B cell (primary cell): Measurements from ENCODE around the gene TMEM120B. TPM values are rescaled to one million over a fixed set of nuclear protein-coding genes. Genes with fewer than 3 reads are reported as not detected.
A peak's percentile ranks its signal among the peaks of the same experiment; 100 is the strongest.

ENCODE experiments used
- ATAC-seq: fragments of 200-7000 bp; cut with Tn5 transposase; one replicate; pipeline ENCODE4 v1.10.0; 2021; ENCODE audit warnings: low read depth, mild to moderate bottlenecking, moderate number of reproducible peaks, moderate library complexity
- CTCF ChIA-PET: fragments of 350-600 bp; sonication (Branson Sonifier 250); formaldehyde crosslinking; loops from one replicate; lab custom pipeline; 2021; ENCODE audit warnings: antibody characterized with exemption, inconsistent platforms; lab: Charles Lee
- POLR2A ChIA-PET: fragments of 350-600 bp; sonication (Branson Sonifier 250); formaldehyde crosslinking; loops from one replicate; lab custom pipeline; 2021; ENCODE audit warnings: antibody characterized with exemption; lab: Charles Lee
- DNase-seq: peaks from one replicate; pipeline ENCODE4 v3.0.0; 2013
- H2AFZ ChIP-seq: 2 replicates; pipeline ENCODE4 v1.6.1; 2012; ENCODE audit warnings: mild to moderate bottlenecking, low read depth, low read length; ENCODE audit not compliant: insufficient read depth, poor library complexity, severe bottlenecking
- H3K27ac ChIP-seq, 2 donors: 1 replicate in 1 of 2; 2 replicates in 1 of 2; pipeline ENCODE4 v1.5.1; 2012 to 2013; ENCODE audit warnings: low read length in 2 of 2, mild to moderate bottlenecking in 2 of 2, moderate library complexity in 1 of 2
- H3K27me3 ChIP-seq, 4 experiments: fragments of 200-600 bp in 1 of 4; sonication (generic) in 1 of 4; replicated peaks in 1 of 4; 1 replicate in 2 of 4; 2 replicates in 2 of 4; pipeline versions ENCODE4 v1.6.1 to v1.7.0; 2013 to 2016; ENCODE audit warnings: low read length in 3 of 4, mild to moderate bottlenecking in 2 of 4, mixed read lengths in 1 of 4, moderate library complexity in 1 of 4; ENCODE audit not compliant: insufficient read depth in 4 of 4, control insufficient read depth in 3 of 4; ENCODE audit errors: control extremely low read depth in 1 of 4
- H3K36me3 ChIP-seq, 2 experiments: replicated peaks in 1 of 2; 1 replicate in 1 of 2; 2 replicates in 1 of 2; pipeline versions ENCODE4 v1.6.1 to v1.7.1; 2013; ENCODE audit warnings: low read length in 1 of 2; ENCODE audit not compliant: insufficient read depth in 2 of 2, control insufficient read depth in 1 of 2; ENCODE audit errors: control extremely low read depth in 1 of 2, extremely low read depth in 1 of 2
- H3K4me1 ChIP-seq, 2 donors: fragments of 200-600 bp in 1 of 2; sonication (generic) in 1 of 2; 1 replicate in 1 of 2; 2 replicates in 1 of 2; pipeline versions ENCODE4 v1.5.1 to v1.6.1; 2013 to 2017; ENCODE audit warnings: low read length in 2 of 2; ENCODE audit not compliant: control insufficient read depth in 2 of 2, insufficient read depth in 2 of 2
- H3K4me2 ChIP-seq: replicated peaks from 2 replicates; pipeline ENCODE3; 2012; ENCODE audit warnings: mild to moderate bottlenecking, low read depth, low read length; ENCODE audit not compliant: poor library complexity, severe bottlenecking
- H3K4me3 ChIP-seq, 5 experiments: fragments of 200-600 bp in 1 of 5; sonication (generic) in 1 of 5; 1 replicate in 3 of 5; 2 replicates in 2 of 5; pipeline versions ENCODE4 v1.5.1 to v1.7.0; 2011 to 2016; ENCODE audit warnings: low read length in 4 of 5, mild to moderate bottlenecking in 4 of 5, low read depth in 2 of 5, control low read depth in 1 of 5, moderate library complexity in 1 of 5; ENCODE audit not compliant: insufficient read depth in 1 of 5; ENCODE audit errors: control extremely low read depth in 1 of 5, extremely low read depth in 1 of 5
- H3K79me2 ChIP-seq: fragments of 200-600 bp; sonication (generic); one replicate; pipeline ENCODE4 v1.6.0; 2016; ENCODE audit warnings: low read length; ENCODE audit not compliant: control insufficient read depth, insufficient read depth
- H3K9ac ChIP-seq: fragments of 200-600 bp; sonication (generic); 2 replicates; pipeline ENCODE4 v1.6.1; 2017; ENCODE audit warnings: mild to moderate bottlenecking, low read length, moderate library complexity
- H3K9me3 ChIP-seq, 3 donors: one replicate each; pipeline versions ENCODE4 v1.6.1 to v1.7.1; 2013; ENCODE audit warnings: low read length in 2 of 3; ENCODE audit not compliant: control insufficient read depth in 2 of 3, insufficient read depth in 1 of 3; ENCODE audit errors: control extremely low read depth in 1 of 3
- H4K20me1 ChIP-seq: 2 replicates; pipeline ENCODE4 v1.6.0; 2012; ENCODE audit warnings: mild to moderate bottlenecking, low read length; ENCODE audit not compliant: insufficient read depth, control insufficient read depth, poor library complexity, severe bottlenecking
- H3K27ac Mint-ChIP-seq: one replicate; pipeline ENCODE4 v1.8.0; 2021; ENCODE audit warnings: mixed read lengths
- H3K27me3 Mint-ChIP-seq: one replicate; pipeline ENCODE4 v1.8.0; 2021; ENCODE audit warnings: mixed read lengths
- H3K4me1 Mint-ChIP-seq: one replicate; pipeline ENCODE4 v1.8.0; 2021; ENCODE audit warnings: mixed read lengths
- H3K4me3 Mint-ChIP-seq: one replicate; pipeline ENCODE4 v1.8.0; 2021; ENCODE audit warnings: mixed read lengths
- H3K9me3 Mint-ChIP-seq: one replicate; pipeline ENCODE4 v1.8.0; 2022; ENCODE audit warnings: mixed read lengths; ENCODE audit not compliant: insufficient read depth
- EZH2 ChIP-seq: IDR thresholded peaks from 2 replicates; pipeline ENCODE4 v1.6.1; 2012; ENCODE audit warnings: borderline replicate concordance, low read depth, mild to moderate bottlenecking, moderate library complexity, low read length; ENCODE audit not compliant: insufficient read depth, poor library complexity, severe bottlenecking
- WGBS: methylation state at CpG from one replicate; pipeline ENCODE4 v1.1.5; 2013; ENCODE audit warnings: missing lambda C conversion rate; ENCODE audit not compliant: insufficient coverage; 5-methylcytosine and 5-hydroxymethylcytosine counted together
- intact Hi-C: fragments of 100-400 bp; cut with micrococcal nuclease; formaldehyde crosslinking; loops from one replicate; pipeline ENCODE4 v1.10.0; 2022
- polyA plus RNA-seq: library from polyadenylated mRNA; depleted of rRNA; stranded (reverse); fragments of >200 nt; gene quantifications from 2 replicates; pipeline ENCODE4 v1.2.3, GENCODE V29; 2012
- total RNA-seq, 2 donors: library from RNA; stranded (reverse); fragments of 120-200 nt in 1 of 2; gene quantifications; 1 replicate in 1 of 2; 2 replicates in 1 of 2; pipeline versions ENCODE4 v1.2.3 to v1.2.4, GENCODE V29; 2013 to 2022
- TF ChIP-seq, protein P1 (sequence below): fragments of 200-600 bp; IDR thresholded peaks from one replicate; pipeline ENCODE4 v1.8.0; 2022; ENCODE audit warnings: antibody characterized with exemption, mild to moderate bottlenecking

The TMEM120B gene
- total and polyA plus RNA-seq, 2 donors (not counting 1 experiment from before 2014, with no cell fraction given), result 9.2 to 9.7 TPM

DNA sequence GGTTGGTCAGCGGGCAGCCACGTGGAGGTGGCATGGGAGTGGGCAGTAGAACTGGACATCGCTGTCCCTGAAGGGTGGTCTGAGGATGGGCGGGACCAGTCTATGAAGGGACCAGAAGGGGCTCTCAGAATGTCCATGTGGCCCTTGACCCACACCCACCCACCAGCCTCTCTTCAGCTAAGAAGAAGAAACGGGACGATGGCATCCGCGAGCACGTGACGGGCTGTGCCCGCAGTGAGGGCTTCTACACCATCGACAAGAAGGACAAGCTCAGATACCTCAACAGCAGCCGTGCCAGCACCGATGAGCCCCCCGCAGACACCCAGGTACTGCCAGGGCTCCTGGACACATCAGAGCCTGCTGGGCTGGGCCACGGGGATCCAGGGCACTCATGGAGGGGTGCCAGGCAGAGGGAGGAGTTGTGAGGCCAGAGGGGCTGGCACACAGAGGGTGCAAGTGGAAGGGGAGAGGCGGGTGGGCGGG is 112.5 kb downstream of the TMEM120B start:
- Mint-ChIP-seq H3K27me3 (no peaks in the 10 kb centered on the region), H3K27ac (no peak overlapping the region), H3K4me1 (no peaks in the 10 kb centered on the region), H3K9me3 (no peaks in the 10 kb centered on the region), H3K4me3 (no peak overlapping the region)
- no peak overlapping the region for H3K4me2 ChIP-seq
- ChIA-PET POLR2A (no interaction called here), CTCF (interaction anchor here (1.7 to 3.5 kb wide), 3 partner anchors 14 to 30 kb away, joined by 4 to 16 read pairs (median 11); no protein-coding TSS in a partner anchor)
- ATAC-seq (no peak), DNase-seq (no peak)
- H2AFZ ChIP-seq, result no peak overlapping the region
- H3K79me2 ChIP-seq, result peaks cover 30% of the 10 kb centered on the region
- intact Hi-C loops, result no loop called here
- no peak overlapping the region for H3K9ac ChIP-seq
- H3K36me3 ChIP-seq, result peaks cover 1 to 81% of the 10 kb centered on the region in 2 experiments
- H3K27me3 ChIP-seq, result no peaks in the 10 kb centered on the region
- H3K27ac ChIP-seq, result no peak overlapping the region
- no peaks in the 10 kb centered on the region for H3K9me3 ChIP-seq
- TF ChIP-seq EZH2, result no peak
- TF ChIP-seq, protein P1, sequence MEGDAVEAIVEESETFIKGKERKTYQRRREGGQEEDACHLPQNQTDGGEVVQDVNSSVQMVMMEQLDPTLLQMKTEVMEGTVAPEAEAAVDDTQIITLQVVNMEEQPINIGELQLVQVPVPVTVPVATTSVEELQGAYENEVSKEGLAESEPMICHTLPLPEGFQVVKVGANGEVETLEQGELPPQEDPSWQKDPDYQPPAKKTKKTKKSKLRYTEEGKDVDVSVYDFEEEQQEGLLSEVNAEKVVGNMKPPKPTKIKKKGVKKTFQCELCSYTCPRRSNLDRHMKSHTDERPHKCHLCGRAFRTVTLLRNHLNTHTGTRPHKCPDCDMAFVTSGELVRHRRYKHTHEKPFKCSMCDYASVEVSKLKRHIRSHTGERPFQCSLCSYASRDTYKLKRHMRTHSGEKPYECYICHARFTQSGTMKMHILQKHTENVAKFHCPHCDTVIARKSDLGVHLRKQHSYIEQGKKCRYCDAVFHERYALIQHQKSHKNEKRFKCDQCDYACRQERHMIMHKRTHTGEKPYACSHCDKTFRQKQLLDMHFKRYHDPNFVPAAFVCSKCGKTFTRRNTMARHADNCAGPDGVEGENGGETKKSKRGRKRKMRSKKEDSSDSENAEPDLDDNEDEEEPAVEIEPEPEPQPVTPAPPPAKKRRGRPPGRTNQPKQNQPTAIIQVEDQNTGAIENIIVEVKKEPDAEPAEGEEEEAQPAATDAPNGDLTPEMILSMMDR, result no peak
- H3K4me3 ChIP-seq, result no peak overlapping the region
- peaks cover 67% of the 10 kb centered on the region for H4K20me1 ChIP-seq
- H3K4me1 ChIP-seq, result no peaks in the 10 kb centered on the region
- WGBS, result over 99% methylated on average over 14 of the region's 18 CpGs

- Mint-ChIP-seq H3K4me3 (no peak overlapping the region), H3K27ac (peak overlapping the region; percentile 37), H3K9me3 (no peaks in the 10 kb centered on the region), H3K27me3 (no peaks in the 10 kb centered on the region), H3K4me1 (no peaks in the 10 kb centered on the region)
- ChIA-PET POLR2A (no interaction called here), CTCF (interaction anchor here (1.8 to 3.5 kb wide), 3 partner anchors 15 to 54 kb away, joined by 5 to 16 read pairs (median 11); no protein-coding TSS in a partner anchor)
- Histone ChIP-seq H3K4me1 (no peaks in the 10 kb centered on the region), H3K9me3 (no peaks in the 10 kb centered on the region), H3K79me2 (peaks cover 28% of the 10 kb centered on the region), H3K36me3 (peaks cover 1 to 81% of the 10 kb centered on the region in 2 experiments), H2AFZ (no peak overlapping the region), H3K4me3 (no peak overlapping the region), H4K20me1 (peaks cover 62% of the 10 kb centered on the region), H3K27ac (no peak overlapping the region), H3K4me2 (no peak overlapping the region), H3K9ac (no peak overlapping the region), H3K27me3 (no peaks in the 10 kb centered on the region)
- 96% methylated on average over 18 of the region's 18 CpGs for WGBS
- ATAC-seq (no peak), DNase-seq (no peak)
- TF ChIP-seq, protein P1, result no peak
- intact Hi-C loops, result no loop called here
Observed at GRCh38 chr12:121826318-121827150, 114.0 kb downstream of the TMEM120B start.
